ENCODE measurements around the gene BAIAP2L2.

The BAIAP2L2 gene

GRCh38 chr22:38067761-38068360, 42.6 kb downstream of the BAIAP2L2 start:
- no peak for DNase-seq (ENCODE audit: low spot score)

- DNase-seq (ENCODE audit: low spot score), result no peak
Observed at GRCh38 chr22:38067028-38067415, 43.5 kb downstream of the BAIAP2L2 start.

GRCh38 chr22:38066381-38067027, 44.0 kb downstream of the BAIAP2L2 start:
- no peak for DNase-seq (ENCODE audit: low spot score)

GRCh38 chr22:38065539-38065938, 44.9 kb downstream of the BAIAP2L2 start:
- no peak for DNase-seq (ENCODE audit: low spot score)

GRCh38 chr22:38062791-38063190, 47.7 kb downstream of the BAIAP2L2 start:
- no peak for DNase-seq (ENCODE audit: low spot score)

GRCh38 chr22:38056969-38057891, 53.3 kb downstream of the BAIAP2L2 start, which contains the start of gene PICK1:
TSS of gene PICK1 (plus strand) at chr22:38057404. CDS start at chr22:38057810, 406 bp downstream.
- peak; percentile 75 for DNase-seq (ENCODE audit: low spot score)

GRCh38 chr22:38051900-38052862, 58.3 kb downstream of the BAIAP2L2 start:
- peak; percentile 80 for DNase-seq (ENCODE audit: low spot score)

GRCh38 chr22:38051261-38051660, 59.2 kb downstream of the BAIAP2L2 start:
- no peak for DNase-seq (ENCODE audit: low spot score)

GRCh38 chr22:38050720-38051119, 59.8 kb downstream of the BAIAP2L2 start:
- no peak for DNase-seq (ENCODE audit: low spot score)

- no peak for DNase-seq (ENCODE audit: low spot score)
Observed at GRCh38 chr22:38049812-38050619, 60.5 kb downstream of the BAIAP2L2 start.

GRCh38 chr22:38046070-38046748, 64.3 kb downstream of the BAIAP2L2 start:
- no peak for DNase-seq (ENCODE audit: low spot score)

- DNase-seq (ENCODE audit: low spot score), result no peak
Observed at GRCh38 chr22:38043151-38044039, 67.1 kb downstream of the BAIAP2L2 start.

GRCh38 chr22:38042488-38042790, 68.0 kb downstream of the BAIAP2L2 start:
- no peak for DNase-seq (ENCODE audit: low spot score)

GRCh38 chr22:38041760-38042487, 68.6 kb downstream of the BAIAP2L2 start:
- no peak for DNase-seq (ENCODE audit: low spot score)

GRCh38 chr22:38040953-38041759, 69.3 kb downstream of the BAIAP2L2 start:
- no peak for DNase-seq (ENCODE audit: low spot score)

GRCh38 chr22:38038890-38039812, 71.3 kb downstream of the BAIAP2L2 start:
- DNase-seq (ENCODE audit: low spot score), result no peak

- DNase-seq (ENCODE audit: low spot score), result no peak
Observed at GRCh38 chr22:38038426-38038825, 72.1 kb downstream of the BAIAP2L2 start.

All from CD4-positive, alpha-beta T cell treated with Interleukin-2 at 100 ng/mL for 4 hours (primary cell).